H1 (cell line): ENCODE measurements around the gene SENP1. TPM values are rescaled to one million over a fixed set of nuclear protein-coding genes. Genes with fewer than 3 reads are reported as not detected.

Experiments used
- BCL11A ChIP-seq, 2 experiments: IDR thresholded peaks; one replicate each; pipeline ENCODE4 v1.6.1; 2011; ENCODE audit warnings: low read depth in 2 of 2, low read length in 2 of 2, mild to moderate bottlenecking in 2 of 2
- E2F6 ChIP-seq: IDR thresholded peaks from 2 replicates; pipeline ENCODE4 v1.6.1; 2012; ENCODE audit warnings: inconsistent platforms
- polyA plus RNA-seq, 7 experiments: library from polyadenylated mRNA; depleted of rRNA in 3 of 7; stranded (reverse) in 5 of 7; unstranded in 2 of 7; fragments of >200 nt in 5 of 7; fragments of 200-250 nt in 2 of 7; gene quantifications; 1 replicate in 5 of 7; 2 replicates in 1 of 7; 4 replicates in 1 of 7; pipeline versions ENCODE4 v1.2.1 to v1.2.3, GENCODE V29; 2011 to 2013; ENCODE audit warnings: missing spikeins in 2 of 7, mixed read lengths in 2 of 7
- total RNA-seq: library from RNA; stranded (reverse); fragmentation: NEBNext Ultra II Directional; extraction: Animal tissue kit (Norgen Biotek cat#: 25700); gene quantifications from 2 replicates; pipeline ENCODE4 v1.2.1, GENCODE V29; 2021

SENP1 gene
- total and polyA plus RNA-seq, 2 of the 8 experiments (the other 6 are each of a cell fraction or from before 2014, with no cell fraction given), result 14.2 to 31.5 TPM

GRCh38 chr12:48131517-48131916 lies 25.6 kb upstream of the SENP1 start (continued):
- TF ChIP-seq E2F6, result no peak
- TF ChIP-seq BCL11A (IDR thresholded peaks at IDR 0.05; ENCODE audit: low read depth in 2 of 2, low read length in 2 of 2), result no peak
